Measurements from ENCODE around the gene SUDS3. TPM values are rescaled to one million over a fixed set of nuclear protein-coding genes. Genes with fewer than 3 reads are reported as not detected.

The SUDS3 gene
- polyA plus RNA-seq, 1 of the 3 experiments (the other 2 are of a cell fraction) = 15.0 TPM

GRCh38 chr12:118436002-118436730, 59.8 kb downstream of the SUDS3 start:
- WGBS (ENCODE audit: low lambda C conversion rate) = 55% methylated on average over 10 of the region's 10 CpGs
- H3F3A ChIP-seq (replicated peaks; ENCODE audit: insufficient read depth) = peaks cover 25% of the 10 kb centered on the region
- TF ChIP-seq CTCF (IDR thresholded peaks at IDR 0.05) (peak; percentile 35), POLR2AphosphoS5 (IDR thresholded peaks at IDR 0.05; ENCODE audit: low read depth, low read length) (no peak), ELF1 (IDR thresholded peaks at IDR 0.05) (no peak), IRF3 (IDR thresholded peaks at IDR 0.05; ENCODE audit: low read depth, low read length) (no peak), RAD21 (IDR thresholded peaks at IDR 0.05; ENCODE audit: low read length) (peak; percentile 62)
- no peaks in the 10 kb centered on the region for H3K9me2 ChIP-seq
- H3K4me3 ChIP-seq (ENCODE audit: low read depth in 2 of 2, low read length in 1 of 2) = no peak overlapping the region
- peak; percentile 27 for DNase-seq
- H3K9ac ChIP-seq = no peak overlapping the region
- H3K4me1 ChIP-seq (ENCODE audit: control insufficient read depth in 1 of 2, insufficient read depth in 2 of 2, low read depth in 1 of 2, low read length in 1 of 2) = peaks cover 0 to 13% of the 10 kb centered on the region in 2 experiments; a peak in 3 of 4 replicates
- no peaks in the 10 kb centered on the region for H3K79me2 ChIP-seq (ENCODE audit: insufficient read depth)
- POLR2A ChIA-PET = no interaction called here
- H3K27ac ChIP-seq (ENCODE audit: low read depth in 2 of 2, low read length in 1 of 2) = peak overlapping the region in 1 of 2 experiments; percentile 48; a peak in 2 of 4 replicates
- CTCF ChIA-PET = interaction anchor here (0.6 to 2.3 kb wide), 5 partner anchors 9 to 1008 kb away, joined by 3 to 10 read pairs (median 3); no protein-coding TSS in a partner anchor
- no peak overlapping the region for H2AFZ ChIP-seq (ENCODE audit: low read depth)
- no peaks in the 10 kb centered on the region for H3K36me3 ChIP-seq (replicated peaks in 1 of 2; ENCODE audit: control insufficient read depth in 1 of 2, insufficient read depth in 2 of 2, low read length in 1 of 2)
- H3K27me3 ChIP-seq (ENCODE audit: insufficient read depth) = no peaks in the 10 kb centered on the region
- H4K20me1 ChIP-seq (ENCODE audit: insufficient read depth) = no peaks in the 10 kb centered on the region
- peak overlapping the region; percentile 48; the same call in 1 of the 2 replicates for H3K4me2 ChIP-seq
- no peaks in the 10 kb centered on the region for H3K9me3 ChIP-seq

- H3K9ac ChIP-seq = no peak overlapping the region
- peaks cover 0 to 11% of the 10 kb centered on the region in 2 experiments; a peak in 3 of 4 replicates for H3K4me1 ChIP-seq (ENCODE audit: control insufficient read depth in 1 of 2, insufficient read depth in 2 of 2, low read depth in 1 of 2, low read length in 1 of 2)
- ChIA-PET POLR2A (no interaction called here), CTCF (interaction anchor here (1.0 to 2.3 kb wide), 3 partner anchors 10 to 1007 kb away, joined by 3 to 10 read pairs (median 3); no protein-coding TSS in a partner anchor)
- no peaks in the 10 kb centered on the region for H3K9me3 ChIP-seq
- H3K9me2 ChIP-seq = no peaks in the 10 kb centered on the region
- H2AFZ ChIP-seq (ENCODE audit: low read depth) = no peak overlapping the region
- 7% methylated on average over 2 of the region's 2 CpGs for WGBS (ENCODE audit: low lambda C conversion rate)
- no peaks in the 10 kb centered on the region for H3K36me3 ChIP-seq (replicated peaks in 1 of 2; ENCODE audit: control insufficient read depth in 1 of 2, insufficient read depth in 2 of 2, low read length in 1 of 2)
- no peak overlapping the region for H3K4me3 ChIP-seq (ENCODE audit: low read depth in 2 of 2, low read length in 1 of 2)
- peaks cover 25% of the 10 kb centered on the region for H3F3A ChIP-seq (replicated peaks; ENCODE audit: insufficient read depth)
- H3K79me2 ChIP-seq (ENCODE audit: insufficient read depth) = no peaks in the 10 kb centered on the region
- H3K27ac ChIP-seq (ENCODE audit: low read depth in 2 of 2, low read length in 1 of 2) = peak overlapping the region in 1 of 2 experiments; percentile 48; a peak in 1 of 4 replicates
- peak overlapping the region; percentile 48; the same call in 1 of the 2 replicates for H3K4me2 ChIP-seq
- DNase-seq = no peak
- no peaks in the 10 kb centered on the region for H3K27me3 ChIP-seq (ENCODE audit: insufficient read depth)
- TF ChIP-seq PBX3 (IDR thresholded peaks at IDR 0.05) (peak; percentile 39; the same call in 1 of the 2 replicates), TAF1 (IDR thresholded peaks at IDR 0.05; ENCODE audit: borderline replicate concordance, low read depth, low read length) (no peak), CHD2 (IDR thresholded peaks at IDR 0.05; ENCODE audit: low read length, partially characterized antibody) (no peak), ZBTB33 (IDR thresholded peaks at IDR 0.05; ENCODE audit: borderline replicate concordance, low read depth) (no peak), RXRA (IDR thresholded peaks at IDR 0.05; ENCODE audit: borderline replicate concordance, low read depth) (peak; percentile 52; the same call in 1 of the 2 replicates), RCOR1 (IDR thresholded peaks at IDR 0.05; ENCODE audit: low read length) (no peak)
- H4K20me1 ChIP-seq (ENCODE audit: insufficient read depth) = no peaks in the 10 kb centered on the region
Measured at GRCh38 chr12:118436986-118437385, 60.6 kb downstream of the SUDS3 start.
